Mesendoderm (in vitro differentiated cells): ENCODE results near the gene SRPK2.

Experiments
- DNase-seq: peaks from one replicate; pipeline ENCODE4 v3.0.0; 2013
- H2AK5ac ChIP-seq: 2 replicates; pipeline ENCODE4 v1.6.1; 2013; ENCODE audit warnings: low read length, inconsistent platforms
- H2BK120ac ChIP-seq: 2 replicates; pipeline ENCODE4 v1.6.1; 2013; ENCODE audit warnings: low read depth, mild to moderate bottlenecking, low read length, moderate library complexity, mixed read lengths
- H2BK15ac ChIP-seq: replicated peaks from 2 replicates; pipeline ENCODE4 v1.6.1; 2013; ENCODE audit warnings: low read depth, mild to moderate bottlenecking, moderate library complexity
- H2BK5ac ChIP-seq: 2 replicates; pipeline ENCODE4 v1.6.1; 2013; ENCODE audit warnings: low read length, inconsistent platforms
- H3K18ac ChIP-seq: 2 replicates; pipeline ENCODE4 v1.6.1; 2013; ENCODE audit warnings: mild to moderate bottlenecking, low read length, mixed read lengths
- H3K23ac ChIP-seq: one replicate; pipeline ENCODE4 v1.6.1; 2013; ENCODE audit warnings: low read length
- H3K27ac ChIP-seq: 2 replicates; pipeline ENCODE4 v1.5.1; 2013; ENCODE audit warnings: low read depth, mild to moderate bottlenecking, inconsistent platforms, low read length, moderate library complexity
- H3K27me3 ChIP-seq: 2 replicates; pipeline ENCODE4 v1.6.1; 2013; ENCODE audit warnings: low read length, control low read depth, mild to moderate bottlenecking, inconsistent platforms; ENCODE audit not compliant: insufficient read depth, poor library complexity
- H3K36me3 ChIP-seq: 2 replicates; pipeline ENCODE4 v1.6.1; 2013; ENCODE audit warnings: low read length, inconsistent platforms; ENCODE audit not compliant: control insufficient read depth, insufficient read depth
- H3K4ac ChIP-seq: one replicate; pipeline ENCODE4 v1.6.1; 2013; ENCODE audit warnings: low read depth, mild to moderate bottlenecking, low read length, moderate library complexity
- H3K4me1 ChIP-seq: 2 replicates; pipeline ENCODE4 v1.6.1; 2013; ENCODE audit warnings: low read depth, low read length, inconsistent platforms; ENCODE audit not compliant: control insufficient read depth
- H3K4me2 ChIP-seq: 2 replicates; pipeline ENCODE4 v1.6.1; 2013; ENCODE audit warnings: low read length
- H3K4me3 ChIP-seq: 2 replicates; pipeline ENCODE4 v1.5.1; 2013; ENCODE audit warnings: mild to moderate bottlenecking, low read length
- H3K56ac ChIP-seq: one replicate; pipeline ENCODE4 v1.6.1; 2013; ENCODE audit warnings: low read length
- H3K79me1 ChIP-seq: 2 replicates; pipeline ENCODE4 v1.6.1; 2013; ENCODE audit warnings: low read length, inconsistent platforms
- H3K79me2 ChIP-seq: 2 replicates; pipeline ENCODE4 v1.6.1; 2013; ENCODE audit warnings: mild to moderate bottlenecking, low read length; ENCODE audit not compliant: control insufficient read depth, insufficient read depth
- H3K9ac ChIP-seq: 2 replicates; pipeline ENCODE4 v1.6.1; 2013; ENCODE audit warnings: low read length, inconsistent platforms
- H4K5ac ChIP-seq: one replicate; pipeline ENCODE4 v1.6.1; 2013; ENCODE audit warnings: low read length
- H4K8ac ChIP-seq: one replicate; pipeline ENCODE4 v1.6.1; 2013; ENCODE audit warnings: low read depth, mild to moderate bottlenecking, control low read depth, low read length, moderate library complexity
- WGBS: extraction: QIAGEN DNeasy Blood & Tissue Kit; methylation state at CpG from one replicate; pipeline ENCODE4 v1.1.7; 2013; ENCODE audit warnings: low lambda C conversion rate, missing lambda C conversion rate; ENCODE audit not compliant: insufficient coverage; ENCODE audit errors: extremely low coverage; 5-methylcytosine and 5-hydroxymethylcytosine counted together

Gene SRPK2

GRCh38 chr7:105101864-105102263, 286.9 kb downstream of the SRPK2 start:
- Histone ChIP-seq H3K27ac (no peak overlapping the region), H2BK5ac (no peak overlapping the region), H3K23ac (no peak overlapping the region), H2BK15ac (no peak overlapping the region), H3K4me1 (no peaks in the 10 kb centered on the region), H3K79me1 (no peaks in the 10 kb centered on the region), H3K4me2 (no peak overlapping the region), H4K5ac (no peak overlapping the region), H3K9ac (no peak overlapping the region), H3K4me3 (no peak overlapping the region), H2BK120ac (no peak overlapping the region), H4K8ac (no peak overlapping the region), H3K56ac (no peak overlapping the region), H2AK5ac (no peak overlapping the region), H3K18ac (no peak overlapping the region), H3K36me3 (no peaks in the 10 kb centered on the region), H3K79me2 (no peaks in the 10 kb centered on the region), H3K27me3 (no peaks in the 10 kb centered on the region), H3K4ac (no peak overlapping the region)
- no peak for DNase-seq
- WGBS = no CpG with 5 or more reads among the region's 4 CpGs

GRCh38 chr7:105098863-105099515, 289.7 kb downstream of the SRPK2 start:
- no peak overlapping the region for H3K4me3 ChIP-seq
- H3K9ac ChIP-seq = no peak overlapping the region
- H3K79me2 ChIP-seq = no peaks in the 10 kb centered on the region
- no peak overlapping the region for H3K18ac ChIP-seq
- H3K36me3 ChIP-seq = no peaks in the 10 kb centered on the region
- no peak for DNase-seq
- no peaks in the 10 kb centered on the region for H3K4me1 ChIP-seq
- no peak overlapping the region for H3K4ac ChIP-seq
- H3K27me3 ChIP-seq = no peaks in the 10 kb centered on the region
- no peak overlapping the region for H3K4me2 ChIP-seq
- no peak overlapping the region for H4K5ac ChIP-seq
- H2AK5ac ChIP-seq = no peak overlapping the region
- no peak overlapping the region for H2BK120ac ChIP-seq
- WGBS = no CpG with 5 or more reads among the region's 2 CpGs
- H2BK15ac ChIP-seq = no peak overlapping the region
- H3K79me1 ChIP-seq = no peaks in the 10 kb centered on the region
- H3K27ac ChIP-seq = no peak overlapping the region
- H4K8ac ChIP-seq = no peak overlapping the region
- no peak overlapping the region for H2BK5ac ChIP-seq
- H3K56ac ChIP-seq = no peak overlapping the region
- no peak overlapping the region for H3K23ac ChIP-seq

- Histone ChIP-seq H2BK5ac (no peak overlapping the region), H3K4me1 (no peaks in the 10 kb centered on the region), H3K79me1 (no peaks in the 10 kb centered on the region), H3K4me3 (no peak overlapping the region), H3K56ac (no peak overlapping the region), H3K36me3 (no peaks in the 10 kb centered on the region), H3K23ac (no peak overlapping the region), H3K18ac (no peak overlapping the region), H3K27ac (no peak overlapping the region), H2AK5ac (no peak overlapping the region), H2BK120ac (no peak overlapping the region), H3K4ac (no peak overlapping the region), H3K9ac (no peak overlapping the region), H2BK15ac (no peak overlapping the region), H3K79me2 (no peaks in the 10 kb centered on the region), H4K8ac (no peak overlapping the region), H4K5ac (no peak overlapping the region), H3K27me3 (no peaks in the 10 kb centered on the region), H3K4me2 (no peak overlapping the region)
- no CpG with 5 or more reads among the region's 7 CpGs for WGBS
- DNase-seq = no peak
Measured at GRCh38 chr7:105097619-105098018, 291.1 kb downstream of the SRPK2 start.

GRCh38 chr7:105096306-105096705, 292.4 kb downstream of the SRPK2 start:
- Histone ChIP-seq H4K8ac (no peak overlapping the region), H3K79me1 (no peaks in the 10 kb centered on the region), H3K27me3 (no peaks in the 10 kb centered on the region), H2AK5ac (no peak overlapping the region), H3K56ac (no peak overlapping the region), H3K27ac (no peak overlapping the region), H3K18ac (no peak overlapping the region), H3K4ac (no peak overlapping the region), H4K5ac (no peak overlapping the region), H3K4me2 (no peak overlapping the region), H3K23ac (no peak overlapping the region), H2BK5ac (no peak overlapping the region), H3K9ac (no peak overlapping the region), H2BK15ac (no peak overlapping the region), H3K79me2 (no peaks in the 10 kb centered on the region), H2BK120ac (no peak overlapping the region), H3K4me1 (no peaks in the 10 kb centered on the region), H3K36me3 (no peaks in the 10 kb centered on the region), H3K4me3 (no peak overlapping the region)
- WGBS = no CpG with 5 or more reads among the region's 3 CpGs
- DNase-seq = no peak

GRCh38 chr7:105094966-105095365, 293.8 kb downstream of the SRPK2 start:
- no peak for DNase-seq
- H3K9ac ChIP-seq = no peak overlapping the region
- no peaks in the 10 kb centered on the region for H3K27me3 ChIP-seq
- H2BK15ac ChIP-seq = no peak overlapping the region
- no peak overlapping the region for H2BK5ac ChIP-seq
- H4K8ac ChIP-seq = no peak overlapping the region
- no peaks in the 10 kb centered on the region for H3K36me3 ChIP-seq
- no peaks in the 10 kb centered on the region for H3K4me1 ChIP-seq
- H3K27ac ChIP-seq = no peak overlapping the region
- no peak overlapping the region for H4K5ac ChIP-seq
- H3K18ac ChIP-seq = no peak overlapping the region
- no peak overlapping the region for H2AK5ac ChIP-seq
- H3K4me3 ChIP-seq = no peak overlapping the region
- H3K4me2 ChIP-seq = no peak overlapping the region
- H3K79me2 ChIP-seq = no peaks in the 10 kb centered on the region
- H2BK120ac ChIP-seq = no peak overlapping the region
- no peak overlapping the region for H3K56ac ChIP-seq
- H3K23ac ChIP-seq = no peak overlapping the region
- H3K79me1 ChIP-seq = no peaks in the 10 kb centered on the region
- H3K4ac ChIP-seq = no peak overlapping the region

- no peak overlapping the region for H4K5ac ChIP-seq
- no peak overlapping the region for H4K8ac ChIP-seq
- H2BK5ac ChIP-seq = no peak overlapping the region
- no peak overlapping the region for H2AK5ac ChIP-seq
- no peak for DNase-seq
- H3K56ac ChIP-seq = no peak overlapping the region
- no peak overlapping the region for H2BK120ac ChIP-seq
- H3K27me3 ChIP-seq = no peaks in the 10 kb centered on the region
- no peak overlapping the region for H3K18ac ChIP-seq
- no peak overlapping the region for H3K4me3 ChIP-seq
- WGBS = no CpG with 5 or more reads among the region's 2 CpGs
- H3K4ac ChIP-seq = no peak overlapping the region
- H3K79me1 ChIP-seq = no peaks in the 10 kb centered on the region
- H3K4me1 ChIP-seq = no peaks in the 10 kb centered on the region
- no peaks in the 10 kb centered on the region for H3K79me2 ChIP-seq
- peaks cover 3% of the 10 kb centered on the region for H3K36me3 ChIP-seq
- no peak overlapping the region for H3K23ac ChIP-seq
- H3K27ac ChIP-seq = no peak overlapping the region
- no peak overlapping the region for H2BK15ac ChIP-seq
- no peak overlapping the region for H3K4me2 ChIP-seq
- H3K9ac ChIP-seq = no peak overlapping the region
Measured at GRCh38 chr7:105088456-105088855, 300.3 kb downstream of the SRPK2 start.
